ENCODE measurements around the gene EBF3. TPM values are rescaled to one million over a fixed set of nuclear protein-coding genes. Genes with fewer than 3 reads are reported as not detected.
A peak's percentile ranks its signal among the peaks of the same experiment; 100 is the strongest.

Gene EBF3
- total and polyA plus RNA-seq, 2 experiments from 2014 or later: 0.27 to 0.49 TPM

- no peaks in the 10 kb centered on the region for H4K20me1 ChIP-seq (replicated peaks; ENCODE audit: insufficient read depth)
- no peak overlapping the region for H3K27ac ChIP-seq (ENCODE audit: low read depth)
- TF ChIP-seq CTCF (conservative IDR thresholded peaks at IDR 0.05; ENCODE audit: low read depth in 2 of 2) (no peak), ZNF462 (CRISPR knock-in tag; IDR thresholded peaks at IDR 0.05) (no peak), POLR2AphosphoS5 (IDR thresholded peaks at IDR 0.05; ENCODE audit: low read depth) (no peak), STAT1 (IDR thresholded peaks at IDR 0.05; ENCODE audit: unreplicated experiment) (no peak), CREB1 (CRISPR knock-in tag; IDR thresholded peaks at IDR 0.05; ENCODE audit: low read depth) (no peak), ZNF331 (CRISPR knock-in tag; IDR thresholded peaks at IDR 0.05; ENCODE audit: low read depth) (no peak), REST (IDR thresholded peaks at IDR 0.05; ENCODE audit: unreplicated experiment) (no peak), EZH2phosphoT487 (IDR thresholded peaks at IDR 0.05; ENCODE audit: unreplicated experiment) (no peak), ETS1 (IDR thresholded peaks at IDR 0.05) (no peak), NANOG (IDR thresholded peaks at IDR 0.05; ENCODE audit: borderline replicate concordance) (no peak), EZH2 (IDR thresholded peaks at IDR 0.05; ENCODE audit: low read depth, unreplicated experiment) (no peak), JUNB (IDR thresholded peaks at IDR 0.05; ENCODE audit: unreplicated experiment) (no peak)
- H3K9me3 Mint-ChIP-seq: no peaks in the 10 kb centered on the region; the same call in 2 of the 3 replicates
- no peak overlapping the region for H3K4me3 ChIP-seq
- no peaks in the 10 kb centered on the region for H3K79me2 ChIP-seq (replicated peaks; ENCODE audit: insufficient read depth)
- H3K4me3 Mint-ChIP-seq: no peak overlapping the region
- H3K36me3 Mint-ChIP-seq (ENCODE audit: low read depth): no peaks in the 10 kb centered on the region
- H3K4me1 ChIP-seq (ENCODE audit: insufficient read depth): peaks cover 5% of the 10 kb centered on the region; the same call in 1 of the 2 replicates
- H3K9me2 ChIP-seq (ENCODE audit: insufficient read depth): no peaks in the 10 kb centered on the region
- H3K27me3 Mint-ChIP-seq (ENCODE audit: insufficient read depth, low read depth, poor library complexity): peaks cover 10% of the 10 kb centered on the region
- no peaks in the 10 kb centered on the region for H3F3A ChIP-seq (replicated peaks; ENCODE audit: low read depth)
- ATAC-seq (no peak), DNase-seq (ENCODE audit: low spot score) (no peak)
- peak overlapping the region; percentile 28; the same call in 1 of the 2 replicates for H2AFZ ChIP-seq
- H3K27me3 ChIP-seq (ENCODE audit: insufficient read depth): no peaks in the 10 kb centered on the region
- no peak overlapping the region for H3K4me2 ChIP-seq
- no peak overlapping the region for H3K27ac Mint-ChIP-seq
- no peaks in the 10 kb centered on the region for H3K36me3 ChIP-seq (ENCODE audit: insufficient read depth)
- peaks cover 15% of the 10 kb centered on the region; the same call in 2 of the 3 replicates for H3K4me1 Mint-ChIP-seq
Measured at GRCh38 chr10:129912986-129913695, 50.9 kb downstream of the EBF3 start.
